WTC11 (cell line): Measurements from ENCODE around the gene SLIT3. TPM values are rescaled to one million over a fixed set of nuclear protein-coding genes. Genes with fewer than 3 reads are reported as not detected.

Experiments used
- ATAC-seq: fragments of 200-7000 bp; cut with Tn5 transposase; 2 replicates; pipeline ENCODE4 v1.10.0; 2021; ENCODE audit warnings: mild to moderate bottlenecking, moderate library complexity
- CTCF ChIA-PET: fragments of 300-600 bp; sonication (Branson Sonifier 250); formaldehyde crosslinking; loops from one replicate; lab custom pipeline; 2021; ENCODE audit warnings: antibody characterized with exemption; lab: Charles Lee
- POLR2A ChIA-PET: fragments of 350-600 bp; sonication (Branson Sonifier 250); formaldehyde crosslinking; loops from one replicate; lab custom pipeline; 2021; ENCODE audit warnings: antibody characterized with exemption; lab: Charles Lee
- DNase-seq: peaks from one replicate; pipeline ENCODE4 v3.0.0; 2021; ENCODE audit warnings: low spot score
- H3K27ac Mint-ChIP-seq: 2 replicates; pipeline ENCODE4 v1.8.0; 2021; ENCODE audit warnings: mixed read lengths
- H3K27me3 Mint-ChIP-seq: 2 replicates; pipeline ENCODE4 v1.8.0; 2021; ENCODE audit warnings: low read depth, mild to moderate bottlenecking, moderate library complexity, mixed read lengths
- H3K36me3 Mint-ChIP-seq: 2 replicates; pipeline ENCODE4 v1.8.0; 2021; ENCODE audit warnings: mixed read lengths
- H3K4me1 Mint-ChIP-seq: 2 replicates; pipeline ENCODE4 v1.8.0; 2022; ENCODE audit warnings: mixed read lengths
- H3K4me3 Mint-ChIP-seq: 2 replicates; pipeline ENCODE4 v1.8.0; 2021; ENCODE audit warnings: mild to moderate bottlenecking, moderate library complexity, mixed read lengths
- H3K9me3 Mint-ChIP-seq: 2 replicates; pipeline ENCODE4 v1.8.0; 2021; ENCODE audit warnings: mixed read lengths
- AR ChIP-seq: fragments of 250-450 bp; sonication (Bioruptor Pico); IDR thresholded peaks from 2 replicates; pipeline ENCODE4 v1.9.0; 2021; ENCODE audit warnings: mild to moderate bottlenecking
- ATF1 ChIP-seq: sonication (generic); formaldehyde crosslinking; IDR thresholded peaks from 2 replicates; pipeline ENCODE4 v1.8.1; 2023; ENCODE audit warnings: mild to moderate bottlenecking, moderate library complexity, missing genetic modification reagents
- ATF6 ChIP-seq: sonication (generic); formaldehyde crosslinking; IDR thresholded peaks from 2 replicates; pipeline ENCODE4 v1.8.1; 2023; ENCODE audit warnings: mild to moderate bottlenecking, missing genetic modification reagents
- CDX4 ChIP-seq: fragments of 250-450 bp; sonication (Bioruptor Pico); IDR thresholded peaks from 2 replicates; pipeline ENCODE4 v1.9.0; 2021; ENCODE audit warnings: moderate library complexity, mild to moderate bottlenecking, inconsistent platforms, borderline replicate concordance
- ERG ChIP-seq: fragments of 250-450 bp; sonication (Bioruptor Pico); IDR thresholded peaks from 2 replicates; pipeline ENCODE4 v1.8.0; 2021; ENCODE audit warnings: mild to moderate bottlenecking
- FOXP1 ChIP-seq: sonication (generic); formaldehyde crosslinking; IDR thresholded peaks from 2 replicates; pipeline ENCODE4 v1.8.0; 2022; ENCODE audit warnings: missing genetic modification reagents, mild to moderate bottlenecking, moderate library complexity, borderline replicate concordance
- FOXP4 ChIP-seq: sonication (generic); formaldehyde crosslinking; IDR thresholded peaks from 2 replicates; pipeline ENCODE4 v1.8.0; 2022; ENCODE audit warnings: mild to moderate bottlenecking, missing genetic modification reagents
- GABPB1 ChIP-seq: sonication (generic); formaldehyde crosslinking; IDR thresholded peaks from 2 replicates; pipeline ENCODE4 v1.8.1; 2023; ENCODE audit warnings: mild to moderate bottlenecking, missing genetic modification reagents
- HMGA2 ChIP-seq: fragments of 250-450 bp; sonication (Bioruptor Pico); IDR thresholded peaks from 2 replicates; pipeline ENCODE4 v1.4.0; 2021; ENCODE audit warnings: mild to moderate bottlenecking, moderate library complexity
- MAX ChIP-seq: sonication (generic); formaldehyde crosslinking; IDR thresholded peaks from 2 replicates; pipeline ENCODE4 v1.8.0; 2022; ENCODE audit warnings: mild to moderate bottlenecking, missing genetic modification reagents
- NFATC4 ChIP-seq: fragments of 250-450 bp; sonication (Bioruptor Pico); IDR thresholded peaks from 2 replicates; pipeline ENCODE4 v1.9.0; 2021; ENCODE audit warnings: mild to moderate bottlenecking
- TP53 ChIP-seq: sonication (generic); formaldehyde crosslinking; IDR thresholded peaks from 2 replicates; pipeline ENCODE4 v1.8.1; 2023; ENCODE audit warnings: mild to moderate bottlenecking, missing genetic modification reagents
- ZMAT4 ChIP-seq: fragments of 250-450 bp; sonication (Bioruptor Pico); IDR thresholded peaks from 2 replicates; pipeline ENCODE4 v1.9.0; 2021; ENCODE audit warnings: mild to moderate bottlenecking
- ZNF232 ChIP-seq: sonication (generic); formaldehyde crosslinking; IDR thresholded peaks from 2 replicates; pipeline ENCODE4 v1.8.0; 2022; ENCODE audit warnings: mild to moderate bottlenecking, missing genetic modification reagents
- ZNF263 ChIP-seq: sonication (generic); formaldehyde crosslinking; IDR thresholded peaks from 2 replicates; pipeline ENCODE4 v1.8.1; 2022; ENCODE audit warnings: low read depth, mild to moderate bottlenecking, moderate library complexity, missing genetic modification reagents
- ZNF281 ChIP-seq: sonication (generic); formaldehyde crosslinking; IDR thresholded peaks from 2 replicates; pipeline ENCODE4 v1.8.0; 2023; ENCODE audit warnings: mild to moderate bottlenecking, missing genetic modification reagents
- ZNF317 ChIP-seq: sonication (generic); formaldehyde crosslinking; IDR thresholded peaks from 2 replicates; pipeline ENCODE4 v1.8.1; 2023; ENCODE audit warnings: low read depth, mild to moderate bottlenecking, moderate library complexity, missing genetic modification reagents, borderline replicate concordance
- ZNF512 ChIP-seq: sonication (generic); formaldehyde crosslinking; IDR thresholded peaks from 2 replicates; pipeline ENCODE4 v1.8.1; 2022; ENCODE audit warnings: missing genetic modification reagents, borderline replicate concordance
- total RNA-seq: library from RNA; stranded (reverse); gene quantifications from 3 replicates; pipeline ENCODE4 v1.2.3, GENCODE V29; 2021

SLIT3 gene
- total RNA-seq, 1 experiment from 2014 or later: 1.9 TPM

GRCh38 chr5:168637281-168637680 is 663.7 kb downstream of the SLIT3 start:
- CTCF ChIA-PET: no interaction called here

More at GRCh38 chr5:168637281-168637680, 663.7 kb downstream of the SLIT3 start:
- peak; percentile 65 for ATAC-seq
- Mint-ChIP-seq H3K9me3 (peaks cover 32% of the 10 kb centered on the region), H3K4me3 (no peak overlapping the region), H3K36me3 (peaks cover 6% of the 10 kb centered on the region; the same call in 1 of the 2 replicates), H3K4me1 (0 out of 2 replicates have a peak, but pooled peaks cover 8% of the 10 kb centered on the region), H3K27ac (no peak overlapping the region), H3K27me3 (peaks cover 6% of the 10 kb centered on the region)
- POLR2A ChIA-PET: no interaction called here
- no peak for DNase-seq
- TF ChIP-seq ZMAT4 (CRISPR knock-in tag): no peak
- TF ChIP-seq ZNF232: no peak
- no peak for TF ChIP-seq ATF6 (CRISPR knock-in tag)
- TF ChIP-seq FOXP1 (CRISPR knock-in tag): no peak
- no peak for TF ChIP-seq MAX (CRISPR knock-in tag)
- no peak for TF ChIP-seq ERG (CRISPR knock-in tag)
- no peak for TF ChIP-seq FOXP4 (CRISPR knock-in tag)
- TF ChIP-seq ZNF512 (CRISPR knock-in tag): no peak
- no peak for TF ChIP-seq CDX4
- TF ChIP-seq NFATC4 (CRISPR knock-in tag): no peak
- TF ChIP-seq GABPB1 (CRISPR knock-in tag): no peak
- no peak for TF ChIP-seq HMGA2 (CRISPR knock-in tag)
- no peak for TF ChIP-seq AR
- TF ChIP-seq ZNF281 (CRISPR knock-in tag): no peak
- no peak for TF ChIP-seq ATF1
- TF ChIP-seq ZNF263 (CRISPR knock-in tag): no peak
- TF ChIP-seq TP53 (CRISPR knock-in tag): no peak
- TF ChIP-seq ZNF317: no peak
